A673 (cell line): ENCODE results near the gene ARHGAP45.

Source experiments
- CTCF ChIP-seq: fragments of 300-800, 200-600 bp; sonication (generic); conservative IDR thresholded peaks from 2 replicates; pipeline ENCODE4 v1.5.1; 2017; ENCODE audit warnings: low read depth, mild to moderate bottlenecking, antibody characterized with exemption, low read length, moderate library complexity, mixed read lengths
- EZH2 ChIP-seq: fragments of 200-600 bp; sonication (generic); IDR thresholded peaks from 2 replicates; pipeline ENCODE4 v1.6.1; 2017; ENCODE audit warnings: borderline replicate concordance, low read depth, mild to moderate bottlenecking, mixed read lengths, antibody characterized with exemption, low read length; ENCODE audit not compliant: poor library complexity, severe bottlenecking

GRCh38 chr19:1060689-1061088 is 6.3 kb upstream of the ARHGAP45 start:
- TF ChIP-seq CTCF (no peak), EZH2 (no peak)
